Fibroblast of gingiva (primary cell): ENCODE measurements around the gene VIP.
"Not testable (repeated sequence)": the region's sequence is repeated elsewhere in the genome, so short reads cannot be mapped to it uniquely, and the experiment has no call there.

Experiments
- DNase-seq: peaks from one replicate; pipeline ENCODE4 v3.0.0-alpha.2; 2011; ENCODE audit warnings: low read depth

Gene VIP

DNA sequence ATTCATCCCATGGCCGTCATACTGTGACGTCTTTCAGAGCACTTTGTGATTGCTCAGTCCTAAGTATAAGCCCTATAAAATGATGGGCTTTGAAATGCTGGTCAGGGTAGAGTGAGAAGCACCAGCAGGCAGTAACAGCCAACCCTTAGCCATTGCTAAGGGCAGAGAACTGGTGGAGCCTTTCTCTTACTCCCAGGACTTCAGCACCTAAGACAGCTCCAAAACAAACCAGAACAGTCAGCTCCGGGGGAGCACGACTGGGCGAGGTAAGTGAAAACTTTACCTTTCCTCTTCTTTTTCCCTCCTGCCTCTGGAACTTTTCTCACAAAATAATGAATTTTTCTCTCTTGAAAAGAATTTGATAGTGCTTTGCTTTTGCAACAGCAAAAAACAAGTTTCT lies at the start of gene VIP:
Gene VIP, plus strand, starts transcription at position 104 of the 400 bp plus-strand sequence. CDS start 1,381 bp downstream, outside the sequence.
- no peak for DNase-seq

- no peak for DNase-seq
Observed at GRCh38 chr6:152701081-152701862, 49.3 kb upstream of the VIP start.

GRCh38 chr6:152701863-152702401 lies 48.7 kb upstream of the VIP start:
- DNase-seq: no peak

DNA sequence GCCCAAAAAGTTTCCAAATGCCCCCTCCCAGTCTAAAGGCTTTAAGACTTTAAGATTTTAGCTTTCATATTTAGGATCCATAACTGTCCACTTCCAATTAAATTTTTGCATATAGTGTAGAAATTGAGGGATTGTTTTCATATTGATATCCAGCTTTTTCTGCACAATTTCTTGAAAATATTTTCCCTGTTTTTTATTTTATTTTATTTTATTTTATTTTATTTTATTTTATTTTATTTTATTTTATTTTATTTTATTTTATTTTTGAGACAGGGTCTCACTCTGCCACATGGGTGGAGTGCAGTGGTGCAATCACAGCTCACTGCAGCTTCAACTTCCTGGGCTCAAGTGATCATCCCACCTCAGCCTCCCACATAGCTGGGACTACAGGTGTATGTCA lies 46.8 kb upstream of the VIP start:
- not testable (repeated sequence) for DNase-seq

- DNase-seq: no peak
Observed at GRCh38 chr6:152705327-152705726, 45.3 kb upstream of the VIP start.

DNA sequence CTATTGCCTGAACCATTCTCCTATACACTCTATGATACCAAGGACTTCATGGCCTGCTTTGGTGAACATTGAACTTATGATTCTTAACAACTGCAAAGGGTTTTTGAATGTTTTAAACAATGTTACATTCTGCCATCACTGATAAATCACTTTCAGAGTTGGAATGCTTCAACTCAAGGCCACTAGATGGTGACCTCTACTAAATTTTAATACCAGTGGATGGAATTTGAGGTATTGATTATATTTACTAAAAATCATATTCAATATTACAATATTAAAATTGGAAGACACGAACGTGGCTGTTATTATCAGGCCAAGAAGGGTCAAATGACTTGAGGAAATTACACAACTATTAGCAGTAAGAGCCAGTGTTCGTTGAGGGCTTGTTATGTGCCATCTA lies 34.3 kb upstream of the VIP start:
- DNase-seq: no peak

DNA sequence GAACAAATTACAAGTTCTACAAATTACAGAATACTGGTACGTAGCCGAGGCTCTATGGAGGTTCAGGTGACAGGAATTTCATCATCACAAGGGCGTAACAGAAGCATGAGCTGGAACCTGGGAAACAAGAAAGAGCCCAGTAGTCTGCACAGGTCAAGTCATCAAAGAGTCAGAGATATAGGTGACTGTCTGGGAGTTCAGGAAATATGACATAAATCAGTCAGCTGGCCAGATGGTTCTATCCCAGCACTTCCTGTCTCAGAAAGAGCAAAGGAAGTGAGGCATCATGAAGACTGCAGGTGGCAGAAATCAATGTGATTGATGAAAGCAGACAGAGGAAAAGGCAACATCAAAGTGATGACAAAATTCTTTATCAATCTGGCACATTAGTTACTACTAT lies 29.6 kb upstream of the VIP start:
- DNase-seq: no peak

DNA sequence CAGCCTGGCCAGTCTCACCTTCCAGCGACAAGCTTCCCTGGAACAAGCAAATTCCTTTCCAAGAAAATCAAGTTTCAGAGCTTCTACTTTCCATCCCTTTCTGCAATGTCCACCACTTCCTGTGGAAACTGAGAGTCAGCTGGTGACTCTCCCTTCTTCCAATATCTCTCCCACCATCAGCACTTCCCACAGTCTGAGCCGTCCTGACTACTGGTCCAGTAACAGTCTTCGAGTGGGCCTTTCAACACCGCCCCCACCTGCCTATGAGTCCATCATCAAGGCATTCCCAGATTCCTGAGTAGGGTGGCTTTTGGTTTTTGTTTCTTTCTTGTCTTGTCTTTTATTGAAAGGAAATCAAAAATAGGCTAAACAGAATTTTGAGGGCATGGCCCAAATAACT lies 28.6 kb upstream of the VIP start:
- DNase-seq: no peak

DNA sequence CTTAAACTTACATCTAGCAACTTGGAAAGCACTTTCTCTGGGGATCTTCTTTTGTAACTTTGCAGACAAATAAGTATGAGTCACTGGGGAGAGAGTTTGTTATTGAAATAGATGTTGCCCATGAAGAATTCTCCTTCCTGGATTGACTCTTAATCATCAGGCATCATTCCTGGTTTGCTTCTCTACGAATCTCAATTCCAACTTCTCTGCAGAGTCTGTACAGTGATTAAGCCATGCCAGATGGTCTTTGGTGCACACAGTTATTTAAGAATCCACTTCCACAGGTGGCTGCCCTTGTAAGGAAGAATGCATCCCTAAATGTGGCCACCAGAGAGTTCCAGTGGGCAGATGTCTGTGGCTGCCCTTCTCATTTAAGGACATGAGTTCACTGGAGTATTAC lies 27.2 kb upstream of the VIP start:
- peak; percentile 3 for DNase-seq

- no peak for DNase-seq
Observed at GRCh38 chr6:152726313-152726712, 24.3 kb upstream of the VIP start.

GRCh38 chr6:152727507-152727906 lies 23.1 kb upstream of the VIP start:
- no peak for DNase-seq

GRCh38 chr6:152734630-152735029 lies 16.0 kb upstream of the VIP start:
- DNase-seq: no peak

- DNase-seq: no peak
Observed at GRCh38 chr6:152736687-152737273, 13.8 kb upstream of the VIP start.

- no peak for DNase-seq
Observed at GRCh38 chr6:152745509-152746171, 5.0 kb upstream of the VIP start.

GRCh38 chr6:152746172-152746553 lies 4.4 kb upstream of the VIP start:
- DNase-seq: no peak

GRCh38 chr6:152748843-152749242 lies 1.8 kb upstream of the VIP start:
- DNase-seq: no peak

- no peak for DNase-seq
Observed at GRCh38 chr6:152749336-152749735, 1.3 kb upstream of the VIP start.

DNA sequence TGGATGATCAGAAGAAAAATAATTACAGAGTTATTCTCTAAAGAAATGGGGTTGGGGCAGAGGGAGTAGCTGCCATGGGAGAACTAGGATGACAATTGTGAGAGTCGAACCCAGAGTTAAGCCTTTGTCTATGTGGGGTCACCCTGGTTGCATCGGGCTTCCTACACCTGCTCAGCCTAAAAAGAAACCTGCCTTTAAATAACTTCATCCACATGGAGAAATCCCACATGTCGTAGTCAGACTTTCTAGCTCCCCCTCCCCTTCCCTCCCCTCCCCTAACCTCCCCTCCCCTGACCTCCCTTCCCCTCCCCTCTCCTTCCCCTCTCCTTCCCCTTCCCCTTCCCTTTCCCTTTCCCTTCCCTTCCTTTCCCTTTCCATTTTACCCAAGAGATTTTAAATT lies 14.7 kb downstream of the VIP start:
- DNase-seq: no peak

DNA sequence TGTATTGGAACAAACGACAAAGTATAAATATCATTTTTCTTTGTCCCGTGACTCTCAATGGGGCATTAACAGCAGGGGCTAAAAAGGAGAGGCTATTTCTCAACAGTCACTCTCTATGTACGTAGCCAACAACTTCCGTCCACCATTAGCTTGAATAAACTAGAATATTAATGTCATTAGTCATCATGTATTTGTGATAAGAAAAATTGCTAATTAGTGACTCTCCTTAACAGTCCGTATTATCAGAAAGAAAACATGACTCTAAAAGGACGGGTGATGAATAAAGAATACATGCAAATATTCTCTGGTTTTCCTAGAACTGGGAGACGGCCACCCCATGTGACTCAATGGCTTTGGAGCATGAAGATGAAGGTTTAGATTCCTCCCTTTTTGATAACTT lies 18.6 kb downstream of the VIP start:
- no peak for DNase-seq

GRCh38 chr6:152769993-152770392 lies 19.4 kb downstream of the VIP start:
- DNase-seq: no peak

- no peak for DNase-seq
Observed at GRCh38 chr6:152771061-152771687, 20.6 kb downstream of the VIP start.

- DNase-seq: no peak
Observed at GRCh38 chr6:152775428-152775827, 24.8 kb downstream of the VIP start.

- DNase-seq: no peak
Observed at GRCh38 chr6:152776833-152777232, 26.2 kb downstream of the VIP start.
